Measurements from ENCODE around the gene EOLA2.
"Not testable (repeated sequence)": the region's sequence is repeated elsewhere in the genome, so short reads cannot be mapped to it uniquely, and the experiment has no call there.

EOLA2 gene

GRCh38 chrX:149932150-149932549 is 6.1 kb downstream of the EOLA2 start:
- DNase-seq = not testable (repeated sequence)

GRCh38 chrX:149931355-149931754 is 6.9 kb downstream of the EOLA2 start:
- not testable (repeated sequence) for DNase-seq

GRCh38 chrX:149929400-149929799 is 8.9 kb downstream of the EOLA2 start, which contains the start of gene HSFX4:
Gene HSFX4 (plus strand): TSS chrX:149929573. CDS start chrX:149929645, 72 bp downstream.
- not testable (repeated sequence) for DNase-seq

GRCh38 chrX:149928635-149929034 is 9.7 kb downstream of the EOLA2 start:
- DNase-seq = not testable (repeated sequence)

- not testable (repeated sequence) for DNase-seq
Observed at GRCh38 chrX:149927964-149928258, 10.4 kb downstream of the EOLA2 start.

GRCh38 chrX:149927245-149927963 is 10.9 kb downstream of the EOLA2 start:
- not testable (repeated sequence) for DNase-seq

GRCh38 chrX:149924434-149924833 is 13.9 kb downstream of the EOLA2 start:
- not testable (repeated sequence) for DNase-seq

GRCh38 chrX:149923836-149924235 is 14.5 kb downstream of the EOLA2 start:
- not testable (repeated sequence) for DNase-seq

GRCh38 chrX:149916745-149917392 is 21.4 kb downstream of the EOLA2 start:
- DNase-seq = no peak

- DNase-seq = no peak
Observed at GRCh38 chrX:149910178-149910695, 28.1 kb downstream of the EOLA2 start.

GRCh38 chrX:149909324-149910177 is 28.7 kb downstream of the EOLA2 start:
- peak; percentile 35 for DNase-seq

GRCh38 chrX:149908727-149909126 is 29.6 kb downstream of the EOLA2 start:
- no peak for DNase-seq

- no peak for DNase-seq
Observed at GRCh38 chrX:149908308-149908707, 30.0 kb downstream of the EOLA2 start.

- no peak for DNase-seq
Observed at GRCh38 chrX:149903889-149904748, 34.2 kb downstream of the EOLA2 start.

GRCh38 chrX:149898554-149898953 is 39.7 kb downstream of the EOLA2 start:
- DNase-seq = peak; percentile 41

GRCh38 chrX:149890828-149891227 is 47.5 kb downstream of the EOLA2 start:
- not testable (repeated sequence) for DNase-seq

All from activated CD4-positive, alpha-beta T cell treated with anti-CD3 and anti-CD28 coated beads, Interleukin-2, Interleukin-6, amounts not matched to agents 100 ng/mL and 50 ng/mL, durations not matched to agents 16 hours and 8 hours (primary cell).